Activated CD4-positive, alpha-beta T cell treated with anti-CD3 and anti-CD28 coated beads, Interleukin-2, amount 10 ng/mL, durations not matched to agents 7 days and 5 days (primary cell): ENCODE results near the gene GREM2. TPM values are rescaled to one million over a fixed set of nuclear protein-coding genes. Genes with fewer than 3 reads are reported as not detected.
A peak's percentile ranks its signal among the peaks of the same experiment; 100 is the strongest.

Experiments
- CTCF ChIA-PET: fragments of 350-600 bp; sonication (Branson Sonifier 250); formaldehyde crosslinking; loops from one replicate; lab custom pipeline; 2021; ENCODE audit warnings: antibody characterized with exemption; lab: Charles Lee
- POLR2A ChIA-PET: fragments of 350-600 bp; sonication (Branson Sonifier 250); formaldehyde crosslinking; loops from one replicate; lab custom pipeline; 2021; ENCODE audit warnings: antibody characterized with exemption; lab: Charles Lee
- DNase-seq: peaks from one replicate; pipeline ENCODE4 v3.0.0-alpha.2; 2020
- H3K27ac Mint-ChIP-seq: one replicate; pipeline ENCODE4 v1.8.0; 2021; ENCODE audit warnings: mild to moderate bottlenecking, moderate library complexity, mixed read lengths
- H3K27me3 Mint-ChIP-seq: one replicate; pipeline ENCODE4 v1.8.0; 2021; ENCODE audit warnings: mixed read lengths
- H3K36me3 Mint-ChIP-seq: one replicate; pipeline ENCODE4 v1.8.0; 2021; ENCODE audit warnings: low read depth, mixed read lengths
- H3K4me1 Mint-ChIP-seq: one replicate; pipeline ENCODE4 v1.8.0; 2021; ENCODE audit warnings: mixed read lengths
- H3K4me3 Mint-ChIP-seq: one replicate; pipeline ENCODE4 v1.8.0; 2021; ENCODE audit warnings: mild to moderate bottlenecking, moderate library complexity, mixed read lengths
- H3K9me3 Mint-ChIP-seq: one replicate; pipeline ENCODE4 v1.8.0; 2021; ENCODE audit warnings: mixed read lengths
- total RNA-seq, 2 experiments: library from RNA; stranded (reverse); gene quantifications; one replicate each; pipeline ENCODE4 v1.2.3, GENCODE V29; 2021

GREM2 gene
- total RNA-seq, 2 experiments from 2014 or later, result 0.42 to 0.52 TPM

DNA sequence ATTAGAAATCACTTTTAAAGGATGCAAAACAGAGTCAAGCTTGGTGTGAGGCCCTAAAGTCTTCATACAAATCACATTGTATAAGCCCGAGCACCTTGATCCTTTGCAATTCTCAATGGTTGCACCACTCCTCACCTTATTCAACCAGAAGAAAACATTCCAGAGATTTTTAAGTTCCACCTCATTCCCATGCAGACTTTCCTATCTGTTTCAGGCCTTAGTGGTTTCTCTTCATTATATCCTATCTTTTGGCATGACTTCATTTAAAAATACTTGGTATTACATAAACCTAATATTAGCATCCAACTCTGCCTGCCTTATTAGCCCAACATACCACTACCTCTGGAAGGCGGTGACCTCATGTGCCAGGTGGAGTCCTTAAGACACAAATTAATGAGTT is 9.3 kb upstream of the GREM2 start:
- POLR2A ChIA-PET, result no interaction called here
- Mint-ChIP-seq H3K4me3 (no peak overlapping the region), H3K27me3 (peaks cover 2% of the 10 kb centered on the region), H3K9me3 (peaks cover 5% of the 10 kb centered on the region), H3K27ac (no peak overlapping the region), H3K4me1 (peaks cover 9% of the 10 kb centered on the region), H3K36me3 (no peaks in the 10 kb centered on the region)
- CTCF ChIA-PET, result no interaction called here
- DNase-seq, result no peak

DNA sequence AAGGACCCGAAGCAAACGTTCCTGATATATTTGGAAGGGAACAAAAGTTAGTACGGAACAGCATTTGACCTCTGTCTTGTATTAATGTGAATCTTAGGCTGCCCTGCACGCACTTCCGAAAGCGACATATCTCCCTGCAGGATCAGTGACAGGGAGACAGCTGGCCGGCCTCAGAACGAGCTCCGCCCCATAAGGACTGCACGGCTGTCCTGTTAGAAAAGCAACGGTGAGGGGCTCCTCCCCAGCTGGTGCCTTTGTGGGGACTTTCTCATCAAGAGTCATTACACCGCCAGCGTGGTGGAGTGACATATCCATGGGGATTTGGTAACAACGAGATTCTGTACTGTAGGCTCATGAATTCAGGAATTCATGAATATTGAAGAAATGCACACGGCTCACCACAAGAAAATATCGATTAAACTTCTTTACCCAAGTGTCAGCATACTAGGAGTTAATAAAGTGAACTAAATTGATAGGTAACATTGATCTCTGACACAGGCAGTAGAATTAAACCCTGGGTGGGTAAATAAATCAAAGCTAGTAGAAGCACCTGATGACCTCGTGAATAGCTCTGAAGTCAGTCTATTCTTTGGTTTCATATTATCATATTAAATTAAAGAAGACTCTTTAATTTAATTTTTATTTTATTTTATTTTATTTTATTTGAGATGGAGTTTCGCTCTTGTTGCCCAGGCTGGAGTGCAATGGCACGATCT is 8.1 kb upstream of the GREM2 start:
- H3K9me3 Mint-ChIP-seq, result peaks cover 5% of the 10 kb centered on the region
- no peak overlapping the region for H3K4me3 Mint-ChIP-seq
- ChIA-PET CTCF (no interaction called here), POLR2A (no interaction called here)
- peaks cover 9% of the 10 kb centered on the region for H3K4me1 Mint-ChIP-seq
- no peak for DNase-seq
- no peak overlapping the region for H3K27ac Mint-ChIP-seq
- no peaks in the 10 kb centered on the region for H3K36me3 Mint-ChIP-seq
- peaks cover 4% of the 10 kb centered on the region for H3K27me3 Mint-ChIP-seq

DNA sequence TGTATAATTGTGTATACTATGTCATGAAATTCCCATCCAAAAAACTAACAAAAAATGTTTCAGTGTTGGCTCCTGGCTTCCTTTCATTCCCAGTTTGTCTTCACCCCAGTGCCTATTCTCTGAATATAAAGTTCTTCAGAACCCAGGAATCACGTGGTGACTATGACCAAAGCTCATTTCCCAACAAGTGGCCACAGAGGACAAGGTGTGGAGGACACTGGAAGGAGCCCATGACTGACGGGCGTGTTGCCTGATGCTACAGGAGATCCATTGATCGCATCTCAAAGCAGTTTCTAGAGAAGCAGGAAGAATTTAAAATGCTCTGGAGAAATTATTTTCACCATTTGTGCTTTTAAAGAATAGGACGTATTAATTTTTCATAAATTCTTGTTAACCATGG is 7.4 kb upstream of the GREM2 start:
- ChIA-PET POLR2A (no interaction called here), CTCF (no interaction called here)
- Mint-ChIP-seq H3K9me3 (peaks cover 5% of the 10 kb centered on the region), H3K27me3 (peaks cover 7% of the 10 kb centered on the region), H3K4me1 (peaks cover 9% of the 10 kb centered on the region), H3K27ac (no peak overlapping the region), H3K4me3 (no peak overlapping the region), H3K36me3 (no peaks in the 10 kb centered on the region)
- no peak for DNase-seq

DNA sequence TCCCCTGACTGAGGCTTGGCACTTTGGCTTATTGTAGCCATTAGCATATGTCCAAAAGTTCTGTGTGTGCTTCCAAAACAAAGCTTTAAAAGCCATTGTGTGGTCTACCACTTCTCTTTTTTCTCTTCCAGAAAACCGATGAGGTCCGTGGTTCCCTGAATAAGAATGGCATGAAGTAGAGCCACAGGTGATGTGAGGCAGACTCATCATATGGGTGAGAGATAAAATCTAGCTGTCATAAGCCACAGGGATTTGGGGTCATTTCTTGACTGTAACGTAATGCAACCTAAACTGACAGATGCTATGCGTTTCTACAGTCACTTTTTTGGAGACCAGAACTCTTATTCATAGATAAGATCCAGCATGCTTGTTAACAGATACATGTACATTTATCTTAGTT is 7.0 kb upstream of the GREM2 start:
- Mint-ChIP-seq H3K36me3 (no peaks in the 10 kb centered on the region), H3K9me3 (peaks cover 5% of the 10 kb centered on the region), H3K4me1 (peaks cover 10% of the 10 kb centered on the region), H3K4me3 (no peak overlapping the region), H3K27ac (no peak overlapping the region), H3K27me3 (peaks cover 8% of the 10 kb centered on the region)
- DNase-seq, result no peak
- CTCF ChIA-PET, result no interaction called here
- POLR2A ChIA-PET, result no interaction called here

- Mint-ChIP-seq H3K4me1 (peaks cover 36% of the 10 kb centered on the region), H3K9me3 (peaks cover 2% of the 10 kb centered on the region), H3K36me3 (no peaks in the 10 kb centered on the region), H3K27me3 (peaks cover 33% of the 10 kb centered on the region), H3K27ac (no peak overlapping the region), H3K4me3 (no peak overlapping the region)
- POLR2A ChIA-PET, result interaction anchor here (0.6 kb wide), 1 partner anchor 58 kb away, joined by 3 read pairs; no protein-coding TSS in a partner anchor
- no peak for DNase-seq
- CTCF ChIA-PET, result interaction anchor here (0.7 kb wide), 1 partner anchor 33 kb away, joined by 3 read pairs; no protein-coding TSS in a partner anchor
These were observed 4.1 kb upstream of the GREM2 start for GRCh38 chr1:240616018-240616417.

GRCh38 chr1:240613356-240614142 is 1.6 kb upstream of the GREM2 start:
- POLR2A ChIA-PET, result interaction anchor here (0.7 kb wide), 1 partner anchor 1027 kb away, joined by 3 read pairs; no protein-coding TSS in a partner anchor
- Mint-ChIP-seq H3K27me3 (peaks cover 42% of the 10 kb centered on the region), H3K36me3 (no peaks in the 10 kb centered on the region), H3K9me3 (no peaks in the 10 kb centered on the region), H3K4me1 (peaks cover 32% of the 10 kb centered on the region), H3K27ac (peak overlapping the region; percentile 78), H3K4me3 (peak overlapping the region; percentile 36)
- peak; percentile 12 for DNase-seq
- CTCF ChIA-PET, result interaction anchor here (0.6 kb wide), 1 partner anchor 31 kb away, joined by 4 read pairs; no protein-coding TSS in a partner anchor

DNA sequence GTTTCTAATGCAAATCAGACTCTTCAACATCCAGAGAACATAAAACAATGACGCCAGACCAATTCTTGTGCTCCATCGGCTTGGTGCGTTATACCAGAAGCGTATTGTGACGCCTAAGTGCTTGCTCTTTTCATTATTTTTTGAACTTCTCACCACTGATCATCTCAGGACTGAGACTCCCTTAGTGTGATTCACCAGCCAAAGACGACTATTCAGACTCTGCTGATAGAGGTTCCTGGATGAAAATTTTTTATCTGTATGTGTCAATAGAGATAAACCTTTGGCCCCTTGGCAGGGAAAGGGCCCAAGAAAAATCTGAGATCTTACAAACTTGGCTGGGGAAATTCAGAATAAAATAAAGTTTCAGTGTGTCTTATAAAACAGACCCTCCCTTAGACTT is 856 bp upstream of the GREM2 start:
- H3K36me3 Mint-ChIP-seq, result no peaks in the 10 kb centered on the region
- ChIA-PET POLR2A (no interaction called here), CTCF (interaction anchor here (0.6 kb wide), 1 partner anchor 30 kb away, joined by 4 read pairs; no protein-coding TSS in a partner anchor)
- H3K4me3 Mint-ChIP-seq, result peak overlapping the region; percentile 36
- no peaks in the 10 kb centered on the region for H3K9me3 Mint-ChIP-seq
- peaks cover 32% of the 10 kb centered on the region for H3K4me1 Mint-ChIP-seq
- no peak for DNase-seq
- no peak overlapping the region for H3K27ac Mint-ChIP-seq
- H3K27me3 Mint-ChIP-seq, result peaks cover 41% of the 10 kb centered on the region

- DNase-seq, result no peak
- Mint-ChIP-seq H3K4me3 (peak overlapping the region; percentile 84), H3K27me3 (peaks cover 42% of the 10 kb centered on the region), H3K27ac (peak overlapping the region; percentile 88), H3K4me1 (peaks cover 32% of the 10 kb centered on the region), H3K36me3 (no peaks in the 10 kb centered on the region), H3K9me3 (no peaks in the 10 kb centered on the region)
- ChIA-PET POLR2A (no interaction called here), CTCF (no interaction called here)
These were observed 732 bp downstream of the GREM2 start for GRCh38 chr1:240611228-240611618.

GRCh38 chr1:240610636-240611035 is 1.3 kb downstream of the GREM2 start:
- ChIA-PET CTCF (no interaction called here), POLR2A (no interaction called here)
- H3K4me1 Mint-ChIP-seq, result peaks cover 32% of the 10 kb centered on the region
- no peak overlapping the region for H3K4me3 Mint-ChIP-seq
- H3K27me3 Mint-ChIP-seq, result peaks cover 46% of the 10 kb centered on the region
- H3K27ac Mint-ChIP-seq, result no peak overlapping the region
- no peak for DNase-seq
- no peaks in the 10 kb centered on the region for H3K36me3 Mint-ChIP-seq
- H3K9me3 Mint-ChIP-seq, result no peaks in the 10 kb centered on the region

DNA sequence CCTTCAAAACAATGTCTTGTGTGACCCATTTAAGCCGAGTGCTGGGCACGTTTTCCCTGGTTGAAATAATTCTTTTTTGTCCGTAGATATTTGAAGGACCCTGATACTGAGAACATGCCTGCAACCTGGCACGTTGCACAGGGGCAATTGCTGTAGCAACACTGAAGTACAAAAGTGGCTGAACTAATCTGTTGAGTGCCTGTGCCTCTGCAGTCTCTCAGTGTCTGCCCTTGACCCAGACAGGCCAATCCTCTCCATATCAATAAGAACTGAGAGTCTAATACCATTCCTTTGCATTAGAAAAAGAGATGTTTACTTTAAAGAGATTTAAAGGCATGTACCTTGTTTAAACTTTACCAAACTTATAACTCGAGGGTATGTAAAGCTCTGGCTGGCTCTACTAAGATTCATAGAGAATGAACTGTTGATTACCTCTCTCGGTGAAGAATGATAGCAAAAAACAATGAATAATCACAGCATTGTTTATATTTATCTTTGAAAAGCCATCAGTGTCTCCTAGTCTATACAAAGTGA is 2.4 kb downstream of the GREM2 start:
- DNase-seq, result no peak
- Mint-ChIP-seq H3K4me3 (no peak overlapping the region), H3K4me1 (peaks cover 32% of the 10 kb centered on the region), H3K36me3 (no peaks in the 10 kb centered on the region), H3K9me3 (no peaks in the 10 kb centered on the region), H3K27ac (no peak overlapping the region), H3K27me3 (peaks cover 40% of the 10 kb centered on the region)
- CTCF ChIA-PET, result no interaction called here
- POLR2A ChIA-PET, result no interaction called here

DNA sequence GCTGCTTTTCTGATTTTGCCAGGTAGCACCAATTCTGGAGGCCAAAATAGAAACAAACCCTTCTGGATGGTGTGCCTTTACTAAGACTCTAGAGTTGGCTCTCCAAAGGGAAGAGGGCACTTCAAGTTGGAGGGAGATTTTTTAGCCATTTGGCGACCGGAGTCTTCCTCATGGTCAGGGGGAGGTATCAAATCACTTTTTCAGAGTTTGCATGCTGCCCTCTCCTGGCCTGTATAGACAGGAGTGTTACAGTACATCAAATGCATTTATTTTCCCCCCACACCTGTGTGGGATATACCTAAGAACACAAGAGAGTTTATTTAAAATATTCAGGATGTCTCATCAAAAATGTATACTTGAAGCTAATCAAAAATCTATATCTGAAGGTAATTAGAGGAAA is 3.2 kb downstream of the GREM2 start:
- no peaks in the 10 kb centered on the region for H3K36me3 Mint-ChIP-seq
- no peaks in the 10 kb centered on the region for H3K9me3 Mint-ChIP-seq
- ChIA-PET POLR2A (no interaction called here), CTCF (no interaction called here)
- H3K27me3 Mint-ChIP-seq, result peaks cover 37% of the 10 kb centered on the region
- no peak overlapping the region for H3K27ac Mint-ChIP-seq
- H3K4me1 Mint-ChIP-seq, result peaks cover 29% of the 10 kb centered on the region
- no peak for DNase-seq
- H3K4me3 Mint-ChIP-seq, result no peak overlapping the region

DNA sequence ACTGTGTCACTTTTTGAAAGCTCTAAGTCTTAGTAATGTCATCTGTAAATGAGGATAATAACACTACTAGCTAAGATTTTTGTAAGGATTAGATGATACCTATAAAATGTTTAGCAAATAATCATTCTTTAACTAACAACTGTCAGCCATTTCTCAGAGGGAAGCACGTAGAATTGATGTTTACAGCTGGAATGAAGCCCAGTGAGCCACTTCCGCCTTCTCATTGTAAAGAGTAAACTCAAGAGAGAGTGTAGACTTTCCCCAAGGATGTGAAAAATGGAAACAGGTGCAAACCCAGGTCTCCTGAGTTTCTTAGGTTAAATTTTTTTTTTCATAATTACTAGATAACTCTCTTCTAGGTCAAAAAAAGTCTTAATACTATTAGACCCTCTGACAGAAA is 4.9 kb downstream of the GREM2 start:
- Mint-ChIP-seq H3K36me3 (no peaks in the 10 kb centered on the region), H3K27ac (no peak overlapping the region), H3K4me1 (peaks cover 12% of the 10 kb centered on the region), H3K9me3 (no peaks in the 10 kb centered on the region), H3K27me3 (peaks cover 24% of the 10 kb centered on the region), H3K4me3 (no peak overlapping the region)
- ChIA-PET CTCF (no interaction called here), POLR2A (no interaction called here)
- no peak for DNase-seq

- Mint-ChIP-seq H3K9me3 (no peaks in the 10 kb centered on the region), H3K27ac (no peak overlapping the region), H3K4me1 (no peaks in the 10 kb centered on the region), H3K36me3 (no peaks in the 10 kb centered on the region), H3K4me3 (no peak overlapping the region), H3K27me3 (peaks cover 6% of the 10 kb centered on the region)
- CTCF ChIA-PET, result no interaction called here
- DNase-seq, result no peak
- POLR2A ChIA-PET, result no interaction called here
These were observed 9.8 kb downstream of the GREM2 start for GRCh38 chr1:240602189-240602588.
